ENCODE measurements around the gene RCHY1.
"Not testable (repeated sequence)": the region's sequence is repeated elsewhere in the genome, so short reads cannot be mapped to it uniquely, and the experiment has no call there.

The RCHY1 gene

GRCh38 chr4:75514949-75515612, 878 bp upstream of the RCHY1 start:
- no peak for DNase-seq (ENCODE audit: low read depth)

- no peak for DNase-seq (ENCODE audit: low read depth)
Measured at GRCh38 chr4:75513526-75514130, 575 bp downstream of the RCHY1 start.

DNA sequence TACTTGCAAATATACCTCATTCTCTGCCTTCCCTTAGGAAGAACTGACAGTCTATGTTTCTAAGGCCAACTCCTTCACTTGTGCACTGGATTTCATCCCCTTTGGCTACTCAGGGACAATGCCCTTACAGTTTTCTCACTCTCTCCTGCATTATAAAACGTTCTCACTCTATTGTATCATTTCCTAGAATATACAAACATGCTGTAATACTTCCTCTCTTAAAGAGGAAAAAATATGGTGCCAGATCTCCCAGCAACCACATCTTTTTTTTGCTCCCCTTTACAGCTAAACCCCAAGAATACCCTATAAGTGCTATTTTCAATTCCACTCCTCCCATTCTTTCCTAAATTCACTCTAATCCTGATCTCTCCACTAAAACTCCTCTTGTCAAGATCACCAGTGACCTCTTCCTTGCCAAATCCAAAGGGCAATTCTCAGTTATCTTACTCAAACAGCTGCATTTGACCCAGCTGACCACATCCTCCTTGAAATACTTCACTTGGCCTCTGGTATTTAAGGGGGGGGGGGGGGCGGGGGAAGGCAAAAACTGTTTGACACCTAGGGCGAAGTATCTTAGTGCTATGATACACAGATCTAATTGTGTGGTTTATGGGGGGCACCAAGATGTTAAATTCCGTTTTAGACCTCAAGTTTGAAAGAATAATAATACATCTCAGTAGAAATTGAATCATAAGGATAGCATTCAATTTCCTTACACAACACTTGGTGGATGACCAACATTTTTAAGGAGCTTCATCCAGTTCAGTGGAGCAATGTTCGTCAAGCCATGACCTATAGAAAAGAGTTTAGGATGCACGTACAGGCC, 1.6 kb downstream of the RCHY1 start:
- peak; percentile 42 for DNase-seq (ENCODE audit: low read depth)

DNA sequence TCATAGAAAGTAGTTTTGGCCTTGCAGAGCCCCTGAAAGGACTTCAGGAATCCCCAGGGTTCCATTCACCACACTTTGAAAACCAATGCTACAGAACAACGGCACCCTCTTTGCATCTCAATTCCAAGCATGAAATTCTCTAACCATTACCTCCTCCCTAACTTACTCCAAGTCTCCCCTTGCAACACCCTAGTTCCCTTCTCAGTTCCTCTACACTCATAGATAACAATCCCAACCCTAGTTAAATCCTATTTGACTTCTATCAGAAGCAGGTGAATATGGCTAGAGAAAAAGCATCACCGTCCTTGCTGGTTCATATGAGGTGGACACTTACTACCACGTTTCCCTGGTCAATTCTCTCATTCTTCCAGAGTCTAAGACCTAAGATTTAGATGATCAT, 2.4 kb downstream of the RCHY1 start:
- DNase-seq (ENCODE audit: low read depth), result no peak

- not testable (repeated sequence) for DNase-seq (ENCODE audit: low read depth)
Measured at GRCh38 chr4:75509592-75509991, 4.6 kb downstream of the RCHY1 start.

GRCh38 chr4:75505630-75506029, 8.6 kb downstream of the RCHY1 start:
- DNase-seq (ENCODE audit: low read depth), result no peak

GRCh38 chr4:75502671-75503070, 11.5 kb downstream of the RCHY1 start:
- DNase-seq (ENCODE audit: low read depth), result no peak

DNA sequence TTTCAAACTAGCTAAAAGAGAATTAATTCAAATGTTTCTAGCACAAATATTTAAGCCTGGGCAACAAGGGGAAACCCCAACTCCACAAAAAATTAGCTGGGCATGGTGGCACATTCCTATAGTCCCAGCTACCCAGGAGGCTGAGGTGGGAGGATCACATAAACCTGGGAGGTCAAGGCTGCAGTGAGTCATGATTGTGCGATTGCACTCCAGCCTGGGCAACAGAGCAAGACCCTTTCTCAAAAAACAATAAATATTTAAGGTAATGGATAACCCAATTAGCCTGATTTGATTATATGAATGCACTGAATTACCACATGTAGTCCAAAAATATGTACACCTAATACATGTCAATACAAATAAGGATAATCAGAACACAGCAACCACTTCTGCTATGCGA, 14.3 kb downstream of the RCHY1 start:
- DNase-seq (ENCODE audit: low read depth), result no peak

GRCh38 chr4:75498041-75498440, 16.2 kb downstream of the RCHY1 start:
- DNase-seq (ENCODE audit: low read depth), result no peak

DNA sequence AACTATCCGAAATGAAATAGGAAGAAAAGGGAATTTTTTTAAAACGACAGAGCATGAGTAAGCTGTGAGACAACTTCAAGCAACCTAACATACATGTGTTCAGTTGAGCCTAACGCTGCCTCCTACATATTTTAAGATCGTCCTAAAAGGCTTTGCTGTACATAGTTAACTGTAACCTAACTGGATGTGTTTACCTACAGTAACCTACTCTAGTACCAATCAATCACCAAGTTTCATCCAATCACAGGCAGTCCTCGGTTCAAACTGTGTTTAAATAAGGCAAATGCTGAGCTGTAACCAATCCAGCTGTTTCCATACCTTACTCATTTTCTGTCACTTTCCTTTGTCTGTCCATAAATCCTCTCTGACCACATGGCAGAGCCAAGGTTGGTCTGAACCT, 17.1 kb downstream of the RCHY1 start:
- no peak for DNase-seq (ENCODE audit: low read depth)

DNA sequence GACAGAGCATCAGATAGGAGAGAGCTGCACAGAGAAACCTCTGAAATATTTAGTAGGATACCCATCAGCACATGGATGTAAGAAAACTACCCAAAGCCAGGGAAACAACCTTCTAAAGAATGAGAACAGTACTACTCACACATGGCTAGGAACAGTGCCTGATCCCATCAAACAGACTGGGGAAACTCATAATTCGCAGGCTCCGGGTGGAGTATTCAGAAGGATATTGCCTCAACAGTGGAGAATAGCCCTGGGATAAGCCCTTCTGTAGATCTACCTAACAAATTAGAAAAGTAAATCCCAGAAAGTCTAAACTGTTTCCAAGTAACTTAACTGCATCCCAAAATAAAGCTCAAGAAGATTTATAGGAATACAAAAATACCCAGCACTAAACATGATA, 17.8 kb downstream of the RCHY1 start:
- no peak for DNase-seq (ENCODE audit: low read depth)

DNA sequence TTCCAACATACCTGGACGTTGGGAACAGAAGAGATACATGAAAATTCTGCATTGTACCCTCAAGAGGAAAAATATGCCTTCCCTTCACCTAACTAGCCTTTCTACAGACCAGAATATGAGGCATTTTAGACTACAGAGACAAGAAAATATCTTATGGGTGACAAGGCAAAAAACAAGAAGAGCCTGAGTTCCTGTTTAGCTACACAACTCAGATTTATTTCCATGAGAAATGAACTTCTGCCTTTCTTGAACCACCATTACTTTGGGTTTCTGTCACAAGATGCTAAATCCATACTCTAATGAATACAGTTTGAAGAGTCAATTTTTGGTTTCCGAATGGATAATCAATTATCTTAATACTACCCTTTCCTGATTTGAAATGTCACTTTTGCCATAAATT, 18.7 kb downstream of the RCHY1 start:
- DNase-seq (ENCODE audit: low read depth), result no peak

GRCh38 chr4:75494563-75494962, 19.6 kb downstream of the RCHY1 start:
- peak; percentile 40 for DNase-seq (ENCODE audit: low read depth)

DNA sequence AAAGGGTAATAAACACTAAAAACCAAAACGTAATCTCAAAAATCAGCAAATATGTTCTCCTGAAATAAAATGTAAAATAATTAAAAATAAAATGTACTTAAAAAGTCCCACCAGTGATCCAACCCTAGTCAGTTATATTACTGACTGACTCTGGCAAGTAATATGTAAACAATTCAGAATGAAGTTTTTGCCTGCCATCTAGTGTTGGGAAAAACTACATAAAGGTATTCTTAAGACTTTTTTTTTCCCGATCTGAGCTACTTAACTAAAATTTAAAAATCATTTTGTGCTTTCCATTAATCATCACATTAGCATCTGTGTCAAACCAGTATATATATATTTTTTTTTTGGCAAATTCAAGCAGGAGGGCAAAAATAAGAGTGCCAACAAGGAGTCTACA, 24.0 kb downstream of the RCHY1 start:
- DNase-seq (ENCODE audit: low read depth), result peak; percentile 15

- no peak for DNase-seq (ENCODE audit: low read depth)
Measured at GRCh38 chr4:75484190-75484589, 30.0 kb downstream of the RCHY1 start.

DNA sequence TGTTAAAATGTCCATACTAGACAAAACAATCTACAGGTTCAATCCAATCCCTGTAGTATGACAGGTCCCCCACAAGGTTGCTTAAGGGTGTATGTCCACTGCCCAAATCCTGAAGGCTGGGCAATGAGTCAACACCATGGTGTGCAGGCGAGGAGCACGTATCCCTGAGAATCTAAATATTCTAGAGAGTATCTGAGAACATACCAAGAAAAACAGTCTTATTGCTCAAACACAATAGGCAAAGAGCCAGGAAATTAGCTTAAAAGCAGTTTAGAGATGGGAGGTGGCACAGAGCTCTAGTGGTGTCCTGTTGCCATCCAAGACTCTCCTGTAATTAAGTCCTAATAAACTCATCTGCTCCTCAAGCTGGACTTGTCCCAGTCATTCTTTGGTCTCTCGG, 37.0 kb downstream of the RCHY1 start:
- no peak for DNase-seq (ENCODE audit: low read depth)

DNA sequence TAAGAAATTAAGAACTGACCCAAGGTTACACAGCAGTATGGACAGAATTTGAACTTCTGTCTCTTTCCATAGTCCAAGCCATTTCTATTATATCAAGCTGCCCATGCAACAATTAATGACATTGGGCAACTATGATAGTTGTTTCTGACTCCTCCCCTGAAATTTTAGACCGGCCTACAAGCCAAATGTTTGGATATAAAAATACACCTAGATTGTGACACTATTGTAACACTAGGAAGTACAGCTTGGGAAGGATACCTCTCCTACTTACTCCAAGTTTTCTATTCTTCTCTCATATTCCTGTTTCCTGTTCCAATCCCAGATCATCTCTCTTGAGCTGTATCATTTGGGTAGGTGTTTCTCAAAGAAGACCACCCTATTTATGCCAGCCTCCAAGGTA, 43.5 kb downstream of the RCHY1 start:
- no peak for DNase-seq (ENCODE audit: low read depth)

DNA sequence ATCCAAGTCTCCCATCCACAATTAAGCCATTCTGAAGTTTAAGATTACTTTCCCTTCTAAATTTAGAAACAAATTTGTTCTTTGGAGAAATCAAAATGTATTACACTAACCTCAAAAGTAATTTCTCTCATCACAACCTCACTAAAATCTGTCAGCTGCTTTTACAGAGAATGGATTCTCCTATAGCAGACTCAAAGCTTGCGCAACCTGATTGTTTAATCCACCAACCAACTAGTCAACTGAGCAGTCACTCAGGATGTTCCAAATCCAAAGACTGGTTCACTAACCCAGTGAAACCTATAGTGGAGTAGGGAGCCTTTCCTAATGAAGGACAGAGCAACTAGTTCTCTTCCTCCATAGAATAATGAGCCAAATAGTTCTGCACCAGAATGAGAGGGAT, 44.3 kb downstream of the RCHY1 start:
- DNase-seq (ENCODE audit: low read depth), result no peak

DNA sequence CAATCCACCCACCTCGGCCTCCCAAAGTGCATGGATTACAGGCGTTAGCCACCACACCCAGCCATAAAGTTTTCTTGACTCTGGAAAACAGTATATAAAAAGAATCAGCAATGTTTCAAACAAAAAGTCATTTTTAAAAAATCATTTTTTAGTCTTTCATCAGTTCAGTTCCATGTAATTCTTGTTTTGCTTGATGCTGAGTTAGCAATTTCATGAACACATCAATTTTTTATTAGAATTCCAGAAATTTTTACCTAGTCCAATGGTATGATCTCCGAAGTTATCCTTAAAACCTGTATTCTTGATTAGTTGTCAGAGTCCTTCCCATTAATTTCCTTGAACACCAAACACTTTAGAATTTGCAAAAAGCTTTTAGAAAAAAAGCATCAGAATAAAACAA, 56.8 kb downstream of the RCHY1 start:
- no peak for DNase-seq (ENCODE audit: low read depth)

DNA sequence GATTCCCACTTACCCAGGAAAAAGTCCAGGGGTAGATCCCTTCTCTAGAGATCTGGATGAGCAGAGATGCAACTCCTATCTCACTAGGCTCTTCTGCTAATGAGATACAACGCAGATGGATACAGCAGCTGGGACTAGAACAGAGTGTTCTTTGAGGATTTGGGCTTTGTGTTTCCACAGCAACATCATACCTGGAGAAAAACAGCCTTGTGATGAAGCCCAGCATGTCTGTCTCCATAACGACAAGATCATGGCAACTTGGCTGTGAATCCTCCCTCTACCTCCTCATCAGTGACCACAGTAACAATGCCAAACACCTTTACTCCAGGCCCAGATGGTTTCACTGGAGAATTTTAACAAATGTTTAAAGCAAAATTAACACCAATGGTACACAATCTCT, 80.1 kb downstream of the RCHY1 start:
- DNase-seq (ENCODE audit: low read depth), result no peak

DNA sequence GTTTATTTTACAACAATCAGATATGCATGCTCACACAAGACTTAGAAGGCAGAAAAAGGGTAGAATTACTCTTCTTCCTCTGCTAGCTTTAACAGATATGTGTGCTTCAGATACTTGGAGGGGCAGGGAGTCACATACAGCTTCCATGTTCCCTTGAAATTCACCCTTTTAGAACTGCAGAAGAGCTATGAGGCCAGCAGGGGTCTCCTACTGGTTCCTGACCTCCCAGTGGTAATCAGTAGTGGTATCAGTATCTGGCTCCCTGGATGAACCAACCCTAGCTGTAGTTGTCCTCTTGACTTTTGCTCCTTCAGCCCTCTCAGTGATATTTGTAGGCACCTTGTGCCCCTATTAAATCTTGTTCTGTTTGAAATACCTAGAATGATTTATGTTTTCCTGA, 81.5 kb downstream of the RCHY1 start:
- no peak for DNase-seq (ENCODE audit: low read depth)

- no peak for DNase-seq (ENCODE audit: low read depth)
Measured at GRCh38 chr4:75429208-75429607, 85.0 kb downstream of the RCHY1 start.
